ENCODE results near the gene FBLN1.

GRCh38 chr22:45532235-45532631, 29.6 kb downstream of the FBLN1 start:
- TF ChIP-seq CTCF (IDR thresholded peaks at IDR 0.05; ENCODE audit: poor library complexity, severe bottlenecking): no peak
- no peak for TF ChIP-seq EZH2 (IDR thresholded peaks at IDR 0.05; ENCODE audit: borderline replicate concordance, insufficient read depth, low read length, poor library complexity, severe bottlenecking)
- TF ChIP-seq SMC3 (conservative IDR thresholded peaks at IDR 0.05; ENCODE audit: poor library complexity): no peak

All from neural cell (in vitro differentiated cells).